Measurements from ENCODE around the gene FUT7. TPM values are rescaled to one million over a fixed set of nuclear protein-coding genes. Genes with fewer than 3 reads are reported as not detected.

The FUT7 gene
- total and polyA plus RNA-seq, 2 of the 13 experiments (the other 11 are each of a cell fraction or from before 2014, with no cell fraction given): 0.05 TPM; not detected in 1

DNA sequence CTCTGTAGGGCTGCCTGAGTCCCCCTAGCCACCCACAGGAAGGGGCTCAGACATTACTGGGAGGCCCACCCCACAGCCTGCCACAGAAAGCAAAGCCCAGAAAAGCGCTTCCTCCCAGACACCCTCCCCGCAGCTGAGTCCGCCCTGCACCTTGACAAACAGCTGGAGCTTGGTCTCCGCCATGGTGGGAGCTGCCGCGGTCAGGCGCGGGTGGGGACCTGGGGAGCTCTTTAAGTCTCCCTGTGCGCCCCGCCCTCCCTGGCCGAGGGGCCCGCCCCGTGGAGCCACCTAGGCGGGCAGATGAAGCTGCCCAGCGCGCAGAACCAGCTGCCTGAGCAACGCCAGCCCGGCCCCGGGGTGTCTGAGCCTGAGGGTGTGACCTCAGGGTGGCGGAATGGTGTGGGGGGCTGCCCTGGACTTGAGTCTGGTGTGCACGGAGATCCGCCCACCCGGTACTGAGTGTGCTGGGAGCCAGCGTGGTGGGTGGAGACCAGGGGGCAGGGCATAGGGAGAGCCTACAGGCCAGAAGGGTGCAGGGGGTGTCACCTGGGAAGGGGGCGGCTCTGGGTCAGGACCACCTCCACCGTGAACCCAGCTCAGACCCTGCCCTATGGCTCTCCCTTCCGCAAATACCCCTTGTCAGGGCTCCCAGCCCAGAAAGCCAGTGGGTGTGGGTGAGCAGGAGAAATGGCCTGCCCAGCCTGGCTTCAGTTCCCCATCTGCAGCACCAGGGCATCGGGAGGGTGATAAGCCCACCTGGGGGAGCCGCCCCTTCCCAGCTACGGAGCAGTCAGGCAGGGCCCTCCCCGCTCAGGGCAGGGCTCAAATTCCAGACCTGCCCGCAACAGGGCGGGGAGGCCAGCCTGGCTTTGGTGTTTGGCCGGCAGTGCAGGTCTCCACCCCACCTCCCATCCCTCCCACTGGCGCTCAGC is 35.3 kb downstream of the FUT7 start, which contains the start of gene CLIC3 (continued):
- TF ChIP-seq PCBP2 (optimal IDR thresholded peaks at IDR 0.05; ENCODE audit: low read depth, low read length, poor library complexity, severe bottlenecking) (no peak), FOSL1 (CRISPR knock-in tag; IDR thresholded peaks at IDR 0.05; ENCODE audit: borderline replicate concordance) (no peak), ELF4 (CRISPR knock-in tag; IDR thresholded peaks at IDR 0.05; ENCODE audit: borderline replicate concordance) (no peak), ZMYM4 (CRISPR knock-in tag; IDR thresholded peaks at IDR 0.05) (no peak), ZBTB38 (CRISPR knock-in tag; IDR thresholded peaks at IDR 0.05) (peak; percentile 7; the same call in 1 of the 2 replicates), ZSCAN20 (CRISPR knock-in tag; IDR thresholded peaks at IDR 0.05; ENCODE audit: borderline replicate concordance) (no peak), RFX5 (IDR thresholded peaks at IDR 0.05; ENCODE audit: low read depth, low read length) (no peak), BRCA1 (CRISPR knock-in tag; IDR thresholded peaks at IDR 0.05) (no peak), SALL1 (CRISPR knock-in tag; IDR thresholded peaks at IDR 0.05) (peak; percentile 30; the same call in 1 of the 2 replicates), SNRNP70 (IDR thresholded peaks at IDR 0.05; ENCODE audit: low read depth, low read length) (no peak), KDM5B (CRISPR knock-in tag; IDR thresholded peaks at IDR 0.05; ENCODE audit: borderline replicate concordance) (no peak; the same call in 1 of the 2 replicates), ZFP82 (CRISPR knock-in tag; IDR thresholded peaks at IDR 0.05; ENCODE audit: borderline replicate concordance) (no peak), ADNP (CRISPR knock-in tag; IDR thresholded peaks at IDR 0.05) (no peak), TCF7 (IDR thresholded peaks at IDR 0.05; ENCODE audit: low read depth) (no peak), ZNF761 (CRISPR knock-in tag; conservative IDR thresholded peaks at IDR 0.05) (no peak), KAT7 (CRISPR knock-in tag; IDR thresholded peaks at IDR 0.05; ENCODE audit: borderline replicate concordance) (no peak), XBP1 (CRISPR knock-in tag; IDR thresholded peaks at IDR 0.05) (no peak)
- TF ChIP-seq, protein P1, sequence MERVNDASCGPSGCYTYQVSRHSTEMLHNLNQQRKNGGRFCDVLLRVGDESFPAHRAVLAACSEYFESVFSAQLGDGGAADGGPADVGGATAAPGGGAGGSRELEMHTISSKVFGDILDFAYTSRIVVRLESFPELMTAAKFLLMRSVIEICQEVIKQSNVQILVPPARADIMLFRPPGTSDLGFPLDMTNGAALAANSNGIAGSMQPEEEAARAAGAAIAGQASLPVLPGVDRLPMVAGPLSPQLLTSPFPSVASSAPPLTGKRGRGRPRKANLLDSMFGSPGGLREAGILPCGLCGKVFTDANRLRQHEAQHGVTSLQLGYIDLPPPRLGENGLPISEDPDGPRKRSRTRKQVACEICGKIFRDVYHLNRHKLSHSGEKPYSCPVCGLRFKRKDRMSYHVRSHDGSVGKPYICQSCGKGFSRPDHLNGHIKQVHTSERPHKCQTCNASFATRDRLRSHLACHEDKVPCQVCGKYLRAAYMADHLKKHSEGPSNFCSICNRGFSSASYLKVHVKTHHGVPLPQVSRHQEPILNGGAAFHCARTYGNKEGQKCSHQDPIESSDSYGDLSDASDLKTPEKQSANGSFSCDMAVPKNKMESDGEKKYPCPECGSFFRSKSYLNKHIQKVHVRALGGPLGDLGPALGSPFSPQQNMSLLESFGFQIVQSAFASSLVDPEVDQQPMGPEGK (CRISPR knock-in tag; IDR thresholded peaks at IDR 0.05): peak; percentile 85
- TF ChIP-seq, protein P2, sequence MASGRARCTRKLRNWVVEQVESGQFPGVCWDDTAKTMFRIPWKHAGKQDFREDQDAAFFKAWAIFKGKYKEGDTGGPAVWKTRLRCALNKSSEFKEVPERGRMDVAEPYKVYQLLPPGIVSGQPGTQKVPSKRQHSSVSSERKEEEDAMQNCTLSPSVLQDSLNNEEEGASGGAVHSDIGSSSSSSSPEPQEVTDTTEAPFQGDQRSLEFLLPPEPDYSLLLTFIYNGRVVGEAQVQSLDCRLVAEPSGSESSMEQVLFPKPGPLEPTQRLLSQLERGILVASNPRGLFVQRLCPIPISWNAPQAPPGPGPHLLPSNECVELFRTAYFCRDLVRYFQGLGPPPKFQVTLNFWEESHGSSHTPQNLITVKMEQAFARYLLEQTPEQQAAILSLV (CRISPR knock-in tag; IDR thresholded peaks at IDR 0.05; ENCODE audit: borderline replicate concordance): no peak
- TF ChIP-seq, protein P3, sequence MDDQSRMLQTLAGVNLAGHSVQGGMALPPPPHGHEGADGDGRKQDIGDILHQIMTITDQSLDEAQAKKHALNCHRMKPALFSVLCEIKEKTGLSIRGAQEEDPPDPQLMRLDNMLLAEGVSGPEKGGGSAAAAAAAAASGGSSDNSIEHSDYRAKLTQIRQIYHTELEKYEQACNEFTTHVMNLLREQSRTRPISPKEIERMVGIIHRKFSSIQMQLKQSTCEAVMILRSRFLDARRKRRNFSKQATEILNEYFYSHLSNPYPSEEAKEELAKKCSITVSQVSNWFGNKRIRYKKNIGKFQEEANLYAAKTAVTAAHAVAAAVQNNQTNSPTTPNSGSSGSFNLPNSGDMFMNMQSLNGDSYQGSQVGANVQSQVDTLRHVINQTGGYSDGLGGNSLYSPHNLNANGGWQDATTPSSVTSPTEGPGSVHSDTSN (CRISPR knock-in tag; IDR thresholded peaks at IDR 0.05; ENCODE audit: borderline replicate concordance): no peak
- TF ChIP-seq, protein P4, sequence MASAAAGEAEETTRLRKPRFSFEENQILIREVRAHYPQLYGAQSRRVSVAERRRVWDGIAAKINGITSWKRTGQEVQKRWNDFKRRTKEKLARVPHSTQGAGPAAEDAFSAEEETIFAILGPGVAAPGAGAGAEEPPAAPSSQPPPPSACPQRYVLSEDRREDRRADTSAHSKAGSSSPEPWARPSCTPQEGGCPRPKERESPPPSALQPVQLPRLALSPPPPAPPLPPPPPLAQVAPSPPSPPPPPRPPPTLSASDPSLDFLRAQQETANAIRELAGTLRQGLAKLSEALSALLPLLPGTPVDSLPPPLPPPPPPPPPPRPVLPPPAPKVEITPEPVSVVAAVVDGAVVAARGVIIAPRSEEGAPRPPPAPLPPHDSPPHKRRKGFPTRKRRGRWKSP (CRISPR knock-in tag; IDR thresholded peaks at IDR 0.05): peak; percentile 67; the same call in 1 of the 2 replicates
- TF ChIP-seq, protein P5, sequence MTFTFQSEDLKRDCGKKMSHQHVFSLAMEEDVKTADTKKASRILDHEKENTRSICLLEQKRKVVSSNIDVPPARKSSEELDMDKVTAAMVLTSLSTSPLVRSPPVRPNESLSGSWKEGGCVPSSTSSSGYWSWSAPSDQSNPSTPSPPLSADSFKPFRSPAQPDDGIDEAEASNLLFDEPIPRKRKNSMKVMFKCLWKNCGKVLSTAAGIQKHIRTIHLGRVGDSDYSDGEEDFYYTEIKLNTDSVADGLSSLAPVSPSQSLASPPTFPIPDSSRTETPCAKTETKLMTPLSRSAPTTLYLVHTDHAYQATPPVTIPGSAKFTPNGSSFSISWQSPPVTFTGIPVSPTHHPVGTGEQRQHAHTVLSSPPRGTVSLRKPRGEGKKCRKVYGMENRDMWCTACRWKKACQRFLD (CRISPR knock-in tag; IDR thresholded peaks at IDR 0.05; ENCODE audit: borderline replicate concordance): 0 out of 2 replicates have a peak, but pooled peaks have one; percentile 39
